Astrocyte (in vitro differentiated cells and primary cell): ENCODE data around the gene ITPA. TPM values are rescaled to one million over a fixed set of nuclear protein-coding genes. Genes with fewer than 3 reads are reported as not detected.

Experiments used
- DNase-seq: peaks from one replicate; pipeline ENCODE4 v3.0.0-alpha.2; 2010; ENCODE audit warnings: low read depth
- FAIRE-seq: peaks from 2 replicates; lab custom pipeline; 2011; peaks lifted over from hg19 to GRCh38; lab: Jason Lieb, UNC
- H2AFZ ChIP-seq: 2 replicates; pipeline ENCODE4 v1.6.0; 2012; ENCODE audit warnings: low read depth, low read length, inconsistent platforms
- H3K27ac ChIP-seq: 2 replicates; pipeline ENCODE4 v1.5.1; 2011; ENCODE audit warnings: low read depth, low read length, inconsistent platforms
- H3K27me3 ChIP-seq: 2 replicates; pipeline ENCODE4 v1.6.0; 2011; ENCODE audit warnings: low read length, inconsistent platforms; ENCODE audit not compliant: insufficient read depth
- H3K36me3 ChIP-seq: 2 replicates; pipeline ENCODE4 v1.5.1; 2011; ENCODE audit warnings: low read length, inconsistent platforms; ENCODE audit not compliant: insufficient read depth
- H3K4me1 ChIP-seq: 2 replicates; pipeline ENCODE4 v1.5.1; 2011; ENCODE audit warnings: low read length, inconsistent platforms; ENCODE audit not compliant: insufficient read depth
- H3K4me2 ChIP-seq: 2 replicates; pipeline ENCODE4 v1.6.0; 2012; ENCODE audit warnings: low read length, inconsistent platforms
- H3K4me3 ChIP-seq: 2 replicates; pipeline ENCODE4 v1.5.1; 2011; ENCODE audit warnings: low read depth, mild to moderate bottlenecking, low read length, inconsistent platforms; ENCODE audit not compliant: insufficient read depth
- H3K79me2 ChIP-seq: 2 replicates; pipeline ENCODE4 v1.6.0; 2012; ENCODE audit warnings: mild to moderate bottlenecking, low read length, inconsistent platforms; ENCODE audit not compliant: insufficient read depth
- H3K9ac ChIP-seq: 2 replicates; pipeline ENCODE4 v1.6.0; 2012; ENCODE audit warnings: mild to moderate bottlenecking, low read length, inconsistent platforms
- H3K9me3 ChIP-seq: 2 replicates; pipeline ENCODE4 v1.5.1; 2012; ENCODE audit warnings: low read depth, mild to moderate bottlenecking, low read length, inconsistent platforms; ENCODE audit not compliant: insufficient read depth
- H4K20me1 ChIP-seq: 2 replicates; pipeline ENCODE4 v1.6.0; 2012; ENCODE audit warnings: low read length, inconsistent platforms; ENCODE audit not compliant: insufficient read depth
- H3K27ac Mint-ChIP-seq: one replicate; pipeline ENCODE4 v1.8.0; 2021; ENCODE audit warnings: mild to moderate bottlenecking, mixed read lengths; ENCODE audit not compliant: unreplicated experiment
- H3K27me3 Mint-ChIP-seq: one replicate; pipeline ENCODE4 v1.8.0; 2021; ENCODE audit warnings: low read depth, mixed read lengths; ENCODE audit not compliant: unreplicated experiment
- H3K36me3 Mint-ChIP-seq: one replicate; pipeline ENCODE4 v1.8.0; 2021; ENCODE audit warnings: low read depth, mixed read lengths; ENCODE audit not compliant: unreplicated experiment
- H3K4me1 Mint-ChIP-seq: one replicate; pipeline ENCODE4 v1.8.0; 2021; ENCODE audit warnings: low read depth, mixed read lengths; ENCODE audit not compliant: unreplicated experiment
- H3K4me3 Mint-ChIP-seq: one replicate; pipeline ENCODE4 v1.8.0; 2021; ENCODE audit warnings: mild to moderate bottlenecking, moderate library complexity, mixed read lengths; ENCODE audit not compliant: unreplicated experiment
- H3K9me3 Mint-ChIP-seq: one replicate; pipeline ENCODE4 v1.8.0; 2021; ENCODE audit warnings: mild to moderate bottlenecking, mixed read lengths; ENCODE audit not compliant: unreplicated experiment
- CTCF ChIP-seq: IDR thresholded peaks from 2 replicates; pipeline ENCODE4 v1.5.1; 2011; ENCODE audit warnings: low read depth, mild to moderate bottlenecking, inconsistent platforms, low read length, moderate library complexity; ENCODE audit not compliant: insufficient read depth
- EZH2 ChIP-seq: IDR thresholded peaks from 2 replicates; pipeline ENCODE4 v1.6.1; 2012; ENCODE audit warnings: mild to moderate bottlenecking, low read length, inconsistent platforms; ENCODE audit not compliant: insufficient read depth
- total RNA-seq: library from RNA; stranded (reverse); gene quantifications from 2 replicates; pipeline ENCODE4 v1.2.1, GENCODE V29; 2021

ITPA gene
- total RNA-seq, 1 donor from 2014 or later = 55.5 TPM

- no peaks in the 10 kb centered on the region for H3K9me3 Mint-ChIP-seq
These were observed 14.5 kb upstream of the ITPA start for GRCh38 chr20:3194617-3195280.

GRCh38 chr20:3195590-3196237 lies 13.6 kb upstream of the ITPA start:
- DNase-seq (no peak), FAIRE-seq (no peak)
- no peaks in the 10 kb centered on the region for H3K9me3 ChIP-seq
- H3K27me3 ChIP-seq = no peaks in the 10 kb centered on the region
- no peaks in the 10 kb centered on the region for H3K79me2 ChIP-seq
- H3K4me2 ChIP-seq = no peak overlapping the region
- H3K36me3 Mint-ChIP-seq = peaks cover 41% of the 10 kb centered on the region
- no peak overlapping the region for H3K9ac ChIP-seq
- H3K4me1 ChIP-seq = no peaks in the 10 kb centered on the region
- no peaks in the 10 kb centered on the region for H3K4me1 Mint-ChIP-seq
- H3K4me3 ChIP-seq = no peak overlapping the region
- H2AFZ ChIP-seq = no peak overlapping the region
- H3K36me3 ChIP-seq = peaks cover 17% of the 10 kb centered on the region
- H3K9me3 Mint-ChIP-seq = no peaks in the 10 kb centered on the region
- no peaks in the 10 kb centered on the region for H3K27me3 Mint-ChIP-seq
- no peak overlapping the region for H3K27ac Mint-ChIP-seq
- H4K20me1 ChIP-seq = peaks cover 7% of the 10 kb centered on the region
- no peak overlapping the region for H3K4me3 Mint-ChIP-seq
- TF ChIP-seq CTCF (no peak), EZH2 (no peak)
- no peak overlapping the region for H3K27ac ChIP-seq

More at GRCh38 chr20:3194617-3195280, 14.5 kb upstream of the ITPA start:
- Histone ChIP-seq H3K4me2 (no peak overlapping the region), H3K4me1 (no peaks in the 10 kb centered on the region), H3K4me3 (no peak overlapping the region), H3K9ac (no peak overlapping the region), H2AFZ (no peak overlapping the region), H3K27me3 (no peaks in the 10 kb centered on the region), H3K36me3 (peaks cover 22% of the 10 kb centered on the region), H3K27ac (no peak overlapping the region), H3K79me2 (no peaks in the 10 kb centered on the region), H3K9me3 (no peaks in the 10 kb centered on the region), H4K20me1 (peaks cover 7% of the 10 kb centered on the region)
- Mint-ChIP-seq H3K36me3 (peaks cover 44% of the 10 kb centered on the region), H3K27me3 (no peaks in the 10 kb centered on the region), H3K4me1 (no peaks in the 10 kb centered on the region), H3K4me3 (no peak overlapping the region), H3K27ac (no peak overlapping the region)
- TF ChIP-seq CTCF (no peak), EZH2 (no peak)
- FAIRE-seq (no peak), DNase-seq (no peak)

- Histone ChIP-seq H3K27me3 (no peaks in the 10 kb centered on the region), H3K27ac (no peak overlapping the region), H4K20me1 (peaks cover 7% of the 10 kb centered on the region), H3K9ac (no peak overlapping the region), H3K9me3 (no peaks in the 10 kb centered on the region), H3K36me3 (peaks cover 3% of the 10 kb centered on the region), H3K4me2 (no peak overlapping the region), H2AFZ (no peak overlapping the region), H3K4me3 (no peak overlapping the region), H3K79me2 (peaks cover 20% of the 10 kb centered on the region), H3K4me1 (peaks cover 9% of the 10 kb centered on the region)
- Mint-ChIP-seq H3K27me3 (no peaks in the 10 kb centered on the region), H3K36me3 (peaks cover 21% of the 10 kb centered on the region), H3K9me3 (no peaks in the 10 kb centered on the region), H3K27ac (no peak overlapping the region), H3K4me1 (no peaks in the 10 kb centered on the region), H3K4me3 (no peak overlapping the region)
- no peak for FAIRE-seq
- DNase-seq = no peak
- TF ChIP-seq CTCF (no peak), EZH2 (no peak)
These were observed 10.1 kb upstream of the ITPA start for GRCh38 chr20:3199206-3199605.
